ENCODE data around the gene KCTD4. TPM values are rescaled to one million over a fixed set of nuclear protein-coding genes. Genes with fewer than 3 reads are reported as not detected.
"Not testable (repeated sequence)": the region's sequence is repeated elsewhere in the genome, so short reads cannot be mapped to it uniquely, and the experiment has no call there.

KCTD4 gene
- total RNA-seq, 1 donor from 2014 or later, result not detected

DNA sequence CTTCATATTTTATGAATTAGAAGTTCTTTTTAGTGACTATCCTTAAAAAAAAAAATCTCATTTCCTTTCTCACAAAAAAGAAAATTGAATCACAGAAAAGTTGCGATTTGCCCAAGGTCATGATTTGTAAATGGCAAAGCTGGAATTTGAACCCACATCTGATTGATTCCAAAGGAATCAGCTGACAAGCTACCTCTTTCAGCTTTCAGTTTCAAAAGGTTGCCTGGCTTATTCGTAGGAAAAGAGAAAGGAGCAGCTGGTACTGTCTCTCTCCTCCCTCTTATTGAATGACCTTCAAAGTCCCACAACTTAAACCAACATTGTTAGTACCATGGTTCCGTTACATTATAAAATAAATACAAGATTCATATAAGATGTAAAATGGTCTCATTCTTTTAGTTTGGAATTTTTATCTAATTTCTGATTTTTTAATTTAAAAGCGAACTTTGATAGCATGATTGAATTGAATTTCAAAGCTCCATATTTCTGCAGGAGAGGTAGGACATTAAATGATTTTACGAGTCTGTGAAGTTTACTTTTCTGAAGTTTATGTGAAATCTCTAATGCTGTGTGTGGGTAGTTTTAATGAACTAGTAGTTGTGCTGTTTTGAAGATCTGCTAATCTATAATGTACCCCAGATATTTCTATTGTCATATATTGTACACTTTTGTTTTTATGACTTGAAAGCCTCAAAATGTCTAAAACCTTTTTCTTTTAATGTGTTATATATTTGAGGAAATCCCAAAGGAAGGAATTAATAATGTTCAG lies 18.5 kb upstream of the KCTD4 start:
- peak; percentile 41 for ATAC-seq
- no peak for DNase-seq

DNA sequence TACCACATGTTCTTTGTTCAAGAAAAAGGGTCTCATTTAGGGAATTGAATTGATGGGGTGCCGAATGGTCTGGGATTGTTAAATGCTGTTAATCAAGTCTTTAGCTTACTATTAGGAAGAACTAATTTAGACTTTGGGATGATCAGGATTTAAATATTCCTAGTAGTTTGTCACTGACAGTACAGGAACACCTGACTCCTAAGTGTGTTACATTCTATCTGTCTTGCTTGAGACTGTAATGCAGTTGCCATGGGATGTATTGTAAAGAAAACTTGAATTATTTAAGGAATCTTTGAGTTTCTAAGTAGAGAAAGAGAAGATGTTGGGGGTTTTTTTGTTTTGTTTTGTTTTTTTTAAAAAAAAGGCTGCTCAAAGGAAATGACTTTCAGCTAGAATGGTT lies 17.8 kb upstream of the KCTD4 start:
- DNase-seq, result no peak
- ATAC-seq, result peak; percentile 28
- intact Hi-C loops (cut with micrococcal nuclease), result no loop called here

More for the DNA sequence above, 18.5 kb upstream of the KCTD4 start:
- intact Hi-C loops (cut with micrococcal nuclease), result no loop called here

DNA sequence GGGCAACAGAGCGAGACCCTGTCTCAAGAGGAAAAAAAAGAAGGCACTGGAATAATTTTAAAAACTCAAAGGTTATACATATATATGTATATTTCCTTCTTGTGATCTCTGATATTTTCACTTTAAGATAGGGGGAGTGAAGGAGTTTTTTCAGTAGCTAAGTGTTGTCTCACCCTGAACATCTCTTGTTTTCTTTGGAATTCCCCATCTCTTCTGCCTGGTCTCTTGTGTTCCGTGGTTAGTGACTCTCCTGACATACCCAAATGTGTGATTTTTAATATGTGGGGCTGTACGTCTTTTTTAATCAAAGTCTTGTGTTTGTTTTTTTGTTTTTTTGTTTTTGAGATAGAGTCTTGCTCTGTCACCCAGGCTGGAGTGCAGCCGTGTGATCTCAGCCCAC lies 15.3 kb upstream of the KCTD4 start:
- intact Hi-C loops (cut with micrococcal nuclease), result no loop called here
- no peak for ATAC-seq

DNA sequence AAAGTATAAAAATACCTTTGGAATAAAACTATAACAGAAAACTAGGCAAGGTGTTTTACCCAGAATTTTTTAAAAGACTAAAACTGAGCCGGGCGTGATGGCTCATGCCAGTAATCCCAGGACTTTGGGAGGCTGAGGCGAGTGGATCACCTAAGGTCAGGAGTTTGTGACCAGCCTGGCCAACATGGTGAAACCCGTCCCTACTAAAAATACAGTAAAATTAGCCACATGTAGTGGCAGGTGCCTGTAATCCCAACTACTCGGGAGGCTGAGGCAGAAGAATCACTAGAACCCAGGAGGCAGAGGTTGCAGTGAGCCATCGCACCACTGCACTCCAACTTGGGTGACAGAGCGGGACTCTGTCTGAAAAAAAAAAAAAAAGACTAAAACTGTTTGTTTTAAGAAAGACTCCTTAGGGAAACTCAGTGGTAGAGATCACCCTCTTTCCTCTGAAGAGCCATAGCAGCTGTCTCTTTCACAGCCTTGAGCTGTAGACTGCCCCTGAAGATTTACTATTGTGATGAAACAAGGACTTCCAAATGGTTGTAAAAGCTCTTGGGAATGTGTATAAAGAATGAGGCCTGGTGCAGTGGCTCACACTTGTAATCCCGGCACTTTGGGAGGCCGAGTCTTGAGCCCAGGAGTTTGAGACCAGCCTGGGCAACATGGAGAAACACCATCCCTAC lies 14.7 kb upstream of the KCTD4 start:
- intact Hi-C loops (cut with micrococcal nuclease), result no loop called here
- DNase-seq, result no peak
- no peak for ATAC-seq

More for the DNA sequence above, 15.3 kb upstream of the KCTD4 start:
- no peak for DNase-seq

DNA sequence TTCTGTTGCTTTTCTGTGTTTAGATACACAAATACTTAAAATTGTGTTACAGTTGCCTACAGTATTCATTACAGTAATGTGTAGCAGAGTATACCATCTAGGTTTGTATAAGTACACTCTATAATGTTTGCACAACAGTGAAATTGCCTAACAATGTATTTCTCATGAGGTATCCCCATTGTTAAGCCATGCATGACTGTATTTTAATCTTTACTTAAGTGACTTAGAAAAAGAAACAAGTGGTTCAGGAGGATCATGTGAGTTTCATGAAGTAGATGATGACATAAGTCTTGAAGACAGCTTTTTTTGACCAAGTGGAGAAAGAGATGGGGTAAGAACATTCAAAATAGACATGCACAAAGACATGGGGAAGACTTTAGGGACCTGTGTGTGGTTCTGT lies 8.4 kb upstream of the KCTD4 start:
- ATAC-seq (no peak), DNase-seq (no peak)
- intact Hi-C loops (cut with micrococcal nuclease), result no loop called here

DNA sequence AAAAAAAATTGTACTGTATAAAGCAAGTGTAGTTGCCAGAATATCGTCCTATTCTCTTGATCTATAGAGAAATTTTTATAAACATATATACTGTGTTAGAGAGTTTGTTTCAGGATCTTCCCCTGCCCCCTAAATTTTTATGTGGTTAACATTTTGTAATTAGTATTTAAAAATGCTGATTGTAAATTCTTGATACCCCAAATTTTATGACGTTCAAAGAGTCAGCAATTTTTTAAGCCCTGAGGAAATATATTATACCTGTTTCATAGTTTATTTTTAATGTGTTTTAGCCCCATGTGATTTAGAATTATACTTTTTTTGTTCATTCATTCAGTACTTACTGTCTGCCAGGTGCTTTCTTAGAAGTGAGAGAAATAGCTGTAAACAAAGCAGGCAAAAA lies 7.3 kb upstream of the KCTD4 start:
- intact Hi-C loops (cut with micrococcal nuclease), result no loop called here
- DNase-seq (no peak), ATAC-seq (no peak)

DNA sequence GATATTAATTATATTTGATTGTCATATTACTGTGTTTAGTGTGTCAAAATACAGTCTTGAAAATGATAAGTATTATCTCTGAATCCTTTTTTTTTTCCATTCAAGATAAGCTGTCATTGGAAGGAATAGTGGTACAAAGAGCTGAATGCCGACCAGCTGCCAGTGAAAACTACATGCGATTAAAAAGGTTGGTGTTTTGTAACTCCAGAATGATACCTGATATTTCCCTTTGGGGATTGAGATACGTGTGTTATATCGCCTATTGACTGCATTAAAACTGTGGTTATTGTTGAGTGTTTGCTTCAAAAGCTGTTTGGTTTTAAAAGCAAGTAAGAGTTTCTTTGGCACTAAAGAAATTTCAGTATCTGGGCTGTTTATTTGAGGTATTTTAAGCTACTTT lies 6.5 kb upstream of the KCTD4 start:
- intact Hi-C loops (cut with micrococcal nuclease), result no loop called here
- ATAC-seq (peak; percentile 70), DNase-seq (no peak)

DNA sequence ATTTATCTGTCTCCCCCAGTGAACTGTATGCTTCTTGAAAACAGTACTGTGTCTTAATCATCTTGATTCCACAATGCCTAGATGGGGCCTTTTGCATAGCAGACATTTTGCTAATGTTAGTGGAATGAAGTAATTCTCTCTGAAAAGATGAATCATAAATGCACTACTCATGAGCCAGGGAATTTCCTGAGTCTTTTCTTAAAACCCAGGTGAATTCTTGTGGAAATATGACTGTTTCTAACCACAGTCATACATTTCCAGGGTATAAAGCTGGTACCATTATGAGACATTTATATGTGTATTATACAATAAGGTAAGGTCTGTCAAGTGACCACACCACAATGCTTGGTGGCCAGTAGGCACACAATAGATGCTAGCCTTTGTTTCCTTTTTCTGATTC lies 5.5 kb upstream of the KCTD4 start:
- intact Hi-C loops (cut with micrococcal nuclease), result no loop called here
- DNase-seq (no peak), ATAC-seq (peak; percentile 11)

DNA sequence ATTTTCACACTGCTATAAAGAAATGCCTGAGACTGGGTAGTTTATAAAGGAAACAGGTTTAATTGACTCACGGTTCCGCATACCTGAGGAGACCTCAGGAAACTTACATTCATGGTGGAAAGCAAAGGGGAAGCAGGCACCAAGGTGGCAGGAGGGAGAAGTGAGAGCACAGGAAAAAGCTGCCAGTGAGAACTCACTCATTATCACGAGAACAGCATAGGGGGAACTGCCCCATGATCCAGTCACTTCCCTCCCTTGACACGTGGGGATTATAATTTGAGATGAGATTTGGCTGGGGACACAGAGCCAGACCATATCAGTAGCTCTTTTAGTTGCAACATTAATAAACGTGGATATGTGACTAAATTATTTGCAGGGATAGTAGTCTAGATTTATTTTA lies 4.3 kb upstream of the KCTD4 start:
- ATAC-seq (no peak), DNase-seq (no peak)
- intact Hi-C loops (cut with micrococcal nuclease), result no loop called here

DNA sequence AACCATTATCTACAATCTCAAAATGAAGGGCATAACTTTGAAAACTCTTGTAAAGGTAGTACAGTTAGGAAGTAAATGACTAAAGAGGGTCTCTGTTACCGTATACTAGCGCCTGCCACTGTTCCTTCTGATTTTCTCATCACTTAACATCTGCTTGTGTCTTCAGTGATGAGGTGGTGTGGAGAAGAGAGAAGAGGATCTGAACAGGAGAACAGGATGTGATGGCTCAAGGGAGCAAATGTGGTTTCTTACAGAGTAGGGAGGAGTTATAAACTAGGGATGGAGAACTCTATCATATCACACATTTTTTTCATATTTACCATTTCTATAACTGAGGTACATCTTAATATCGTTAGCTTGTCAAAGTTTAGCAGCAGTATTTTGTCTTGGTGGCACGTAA lies 1.1 kb downstream of the KCTD4 start:
- intact Hi-C loops (cut with micrococcal nuclease), result no loop called here
- DNase-seq (no peak), ATAC-seq (no peak)

DNA sequence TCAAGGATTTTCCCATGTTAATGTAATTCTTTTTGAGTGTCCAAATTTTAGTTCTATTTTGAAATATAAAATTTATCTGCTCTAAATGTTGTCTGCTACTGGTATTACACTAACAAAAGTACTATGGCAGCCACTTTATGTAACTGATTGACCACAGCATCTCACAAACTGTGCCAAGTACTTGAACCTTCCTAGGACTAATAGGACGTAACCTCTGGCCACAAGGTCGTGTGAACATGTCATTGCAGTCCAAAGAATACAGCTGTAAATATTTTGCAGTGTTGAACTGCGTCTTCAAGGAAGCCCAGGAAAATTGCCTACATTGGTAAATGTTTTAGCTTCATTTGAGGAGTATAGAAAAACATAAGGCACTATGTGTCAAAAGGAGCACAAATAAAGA lies 1.9 kb downstream of the KCTD4 start:
- intact Hi-C loops (cut with micrococcal nuclease), result no loop called here
- ATAC-seq, result peak; percentile 25
- no peak for DNase-seq

DNA sequence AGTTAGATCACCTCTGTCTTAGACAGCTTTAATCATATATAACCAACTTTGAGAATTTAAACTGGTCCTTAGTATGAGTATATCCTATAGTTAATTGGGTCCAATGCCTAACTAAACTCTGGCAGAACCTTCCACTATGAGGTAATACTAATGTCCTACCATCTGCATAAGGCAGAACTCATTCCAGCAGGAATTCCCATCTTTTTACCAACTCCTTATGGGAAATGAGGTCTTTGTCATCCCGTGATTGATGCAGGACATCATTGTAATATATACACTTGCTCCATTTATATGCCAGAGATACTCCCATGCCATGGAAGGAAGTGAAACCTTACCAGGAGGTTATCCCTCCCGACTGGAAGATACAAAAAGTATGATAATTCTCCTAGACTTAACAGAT lies 2.8 kb downstream of the KCTD4 start:
- ATAC-seq, result no peak
- intact Hi-C loops (cut with micrococcal nuclease), result no loop called here
- no peak for DNase-seq

DNA sequence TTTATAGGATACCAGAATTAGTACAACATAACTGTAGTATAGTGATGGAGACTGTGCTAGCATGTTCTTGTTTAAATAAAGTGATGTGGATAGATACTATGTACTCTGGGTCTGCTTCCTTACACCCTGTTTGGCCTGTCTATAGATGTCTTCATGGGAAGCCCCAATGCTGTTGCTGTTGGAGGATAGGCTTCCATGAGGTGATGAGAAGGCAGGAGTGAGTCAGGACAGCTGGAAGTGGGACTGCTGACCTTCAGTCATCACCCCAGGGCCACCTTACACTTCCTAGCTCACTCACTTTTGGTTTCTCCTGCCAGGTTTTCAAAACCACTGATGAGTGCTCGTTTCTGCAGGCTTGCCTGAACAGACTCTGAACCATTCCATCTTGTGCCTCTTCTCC lies 4.2 kb downstream of the KCTD4 start:
- intact Hi-C loops (cut with micrococcal nuclease), result no loop called here
- ATAC-seq, result peak; percentile 70
- DNase-seq, result no peak

DNA sequence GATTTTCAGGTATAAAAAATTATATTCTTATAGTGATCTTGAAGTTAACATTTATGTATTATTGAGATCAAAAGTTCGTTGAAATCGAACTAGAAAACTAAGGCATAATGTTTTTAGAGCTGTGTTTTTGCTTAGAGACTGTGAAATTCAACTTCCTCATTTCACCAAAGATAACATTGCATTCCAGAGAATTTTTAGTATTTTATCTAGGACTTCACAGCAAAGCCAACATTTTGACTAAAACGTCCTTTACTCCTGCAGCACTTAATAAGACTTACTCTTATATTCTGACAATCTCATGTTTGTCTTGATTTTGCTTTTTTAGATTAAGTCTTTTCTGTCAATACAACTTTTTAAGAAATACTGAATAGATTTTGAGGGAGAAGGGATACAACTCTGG lies 4.7 kb downstream of the KCTD4 start:
- ATAC-seq, result no peak
- intact Hi-C loops (cut with micrococcal nuclease), result no loop called here
- no peak for DNase-seq

DNA sequence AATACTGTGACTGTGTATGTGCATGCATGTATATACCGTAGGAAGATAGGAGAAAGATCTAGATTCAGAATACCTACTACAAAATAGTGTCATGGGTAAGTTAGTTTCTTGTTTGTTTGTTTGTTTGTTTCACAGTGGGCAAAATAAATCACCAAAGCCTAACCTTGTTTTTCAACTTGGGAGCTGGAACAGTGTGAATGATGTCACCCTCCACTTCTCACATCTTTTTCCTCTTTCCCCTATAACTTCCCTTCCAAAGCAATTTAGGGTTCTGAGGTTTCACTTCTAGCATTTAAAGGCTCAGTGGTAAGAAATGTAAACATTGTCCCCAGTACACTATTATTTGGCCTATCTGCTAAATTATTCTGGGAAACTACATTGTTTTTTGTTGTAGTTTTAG lies 5.4 kb downstream of the KCTD4 start:
- peak; percentile 20 for ATAC-seq
- intact Hi-C loops (cut with micrococcal nuclease), result no loop called here
- DNase-seq, result no peak

DNA sequence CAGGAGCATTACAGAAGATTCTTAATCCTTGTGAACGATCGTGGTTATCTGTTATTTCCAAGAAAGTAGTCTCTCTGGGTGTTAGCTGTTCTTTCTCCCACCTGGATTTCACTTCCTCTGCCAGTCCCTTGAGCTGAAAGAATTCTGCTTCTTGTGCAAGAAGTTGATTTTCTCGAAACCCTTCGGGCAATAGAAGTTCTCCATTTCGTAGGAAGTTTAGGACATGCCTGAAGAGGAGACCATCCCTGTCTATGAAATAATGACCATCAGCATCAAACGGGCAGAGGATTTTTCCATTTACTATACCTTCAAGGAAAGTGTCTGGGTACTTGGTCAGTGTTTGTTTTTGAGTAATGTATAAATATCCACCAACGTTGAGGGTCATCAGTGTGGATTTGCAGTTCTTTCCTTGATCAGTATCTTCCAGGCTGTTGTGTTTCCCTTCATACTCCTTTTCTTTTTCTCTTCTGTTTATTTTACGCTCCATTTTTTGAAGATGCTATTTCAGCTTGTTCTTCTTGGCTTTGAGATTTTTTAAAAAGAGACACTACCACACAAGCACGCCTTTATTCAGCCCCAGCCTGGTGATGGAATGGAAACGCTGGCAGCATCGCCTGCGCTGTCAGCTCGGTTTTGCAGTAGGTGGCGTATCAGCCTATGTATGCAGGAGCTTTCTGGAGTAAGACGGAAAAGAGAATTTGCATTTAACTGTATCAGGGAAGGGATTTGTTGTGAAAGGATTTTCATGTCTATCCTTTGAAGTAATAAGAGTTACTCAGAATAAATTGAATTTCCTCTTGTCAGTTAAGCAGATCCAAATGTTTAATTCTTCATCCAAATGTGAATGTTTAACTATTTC lies 6.5 kb downstream of the KCTD4 start:
- intact Hi-C loops (cut with micrococcal nuclease), result no loop called here
- peak; percentile 60 for DNase-seq
- peak; percentile 81 for ATAC-seq

DNA sequence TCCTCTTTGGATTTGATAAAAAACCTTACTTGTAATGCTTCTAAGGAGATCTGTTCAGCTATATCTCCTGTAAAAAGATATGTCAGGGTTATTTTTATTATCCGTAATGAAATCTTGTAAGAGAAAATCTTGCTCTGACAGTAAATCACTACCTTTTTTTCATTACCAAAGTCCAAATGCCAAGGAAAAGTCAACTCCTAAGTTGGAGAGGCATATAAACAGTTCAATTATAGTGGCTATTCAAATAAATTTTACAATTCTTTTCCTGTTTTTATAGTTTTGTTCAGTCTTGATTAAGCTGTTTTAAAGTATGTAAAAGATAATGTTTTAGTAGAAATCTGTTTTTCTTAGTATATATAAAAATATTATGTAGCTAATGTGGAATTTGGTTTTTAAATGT lies 9.0 kb downstream of the KCTD4 start:
- DNase-seq (no peak), ATAC-seq (no peak)
- intact Hi-C loops (cut with micrococcal nuclease), result no loop called here

DNA sequence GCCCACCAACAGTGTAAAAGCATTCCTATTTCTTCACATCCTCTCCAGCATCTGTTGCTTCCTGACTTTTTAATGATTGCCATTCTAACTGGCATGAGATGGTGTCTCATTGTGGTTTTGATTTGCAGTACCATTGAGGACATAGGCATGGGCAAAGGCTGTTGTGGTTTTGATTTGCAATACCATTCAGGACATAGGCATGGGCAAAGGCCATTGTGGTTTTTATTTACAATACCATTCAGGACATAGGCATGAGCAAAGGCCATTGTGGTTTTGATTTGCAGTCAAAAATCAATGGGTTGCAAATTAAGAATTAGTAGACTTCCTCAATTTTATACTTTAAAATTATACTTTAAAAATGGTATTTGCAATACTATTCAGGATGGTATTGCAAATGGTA lies 11.3 kb downstream of the KCTD4 start:
- ATAC-seq; DNase-seq; intact Hi-C loops (cut with micrococcal nuclease): not testable (repeated sequence)

DNA sequence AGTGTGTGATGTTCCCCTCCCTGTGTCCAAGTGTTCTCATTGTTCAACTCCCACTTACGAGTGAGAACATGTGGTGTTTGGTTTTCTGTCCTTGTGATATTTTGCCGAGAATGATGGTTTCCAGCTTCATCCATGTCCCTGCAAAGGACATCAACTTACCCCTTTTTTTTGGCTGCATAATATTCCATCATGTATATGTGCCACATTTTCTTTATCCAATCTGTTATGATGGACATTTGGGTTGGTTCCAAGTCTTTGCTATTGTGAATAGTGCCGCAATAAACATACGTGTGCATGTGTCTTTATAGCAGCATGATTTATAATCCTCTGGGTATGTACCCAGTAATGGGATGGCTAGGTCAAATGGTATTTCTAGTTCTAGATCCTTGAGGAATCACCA lies 11.8 kb downstream of the KCTD4 start:
- intact Hi-C loops (cut with micrococcal nuclease); ATAC-seq; DNase-seq: not testable (repeated sequence)

DNA sequence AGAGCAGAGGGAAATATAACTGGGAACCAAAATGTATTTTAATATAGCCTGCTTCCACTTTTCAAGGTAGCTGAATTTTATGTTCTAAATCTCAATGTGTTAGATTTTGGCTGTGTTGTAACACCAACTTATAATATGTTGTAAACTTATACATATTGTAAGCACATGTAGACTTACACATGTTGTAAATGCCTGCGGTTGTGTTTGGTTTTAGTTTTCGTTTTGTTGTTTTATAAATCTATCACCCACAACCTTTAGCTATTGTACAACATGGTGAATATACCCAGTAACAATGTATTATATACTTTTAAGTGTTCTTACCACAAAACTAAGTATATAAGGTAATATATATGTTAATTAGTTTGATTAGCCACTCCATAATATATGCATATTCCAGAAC lies 15.6 kb downstream of the KCTD4 start:
- ATAC-seq, result no peak
- DNase-seq, result no peak
- intact Hi-C loops (cut with micrococcal nuclease), result no loop called here

Measured in left ventricle myocardium superior (tissue), 1 donor.